Measurements from ENCODE around the gene KPNA5.
A peak's percentile ranks its signal among the peaks of the same experiment; 100 is the strongest.
"Not testable (repeated sequence)": the region's sequence is repeated elsewhere in the genome, so short reads cannot be mapped to it uniquely, and the experiment has no call there.

The KPNA5 gene

GRCh38 chr6:116680880-116681672 is at the start of gene KPNA5:
KPNA5 (plus strand) TSS chr6:116681211; CDS start chr6:116681335, 124 bp downstream.
- Mint-ChIP-seq H3K4me3 (peak within 1 kb of the TSS; percentile 95), H3K4me1 (peaks cover 28% of the 10 kb centered on the region), H3K27ac (peak within 1 kb of the TSS; percentile 91), H3K27me3 (no peaks in the 10 kb centered on the region), H3K9me3 (no peaks in the 10 kb centered on the region), H3K36me3 (peaks cover 21% of the 10 kb centered on the region)
- peak; percentile 98 for ATAC-seq

- Mint-ChIP-seq H3K27me3 (no peaks in the 10 kb centered on the region), H3K36me3 (peaks cover 40% of the 10 kb centered on the region), H3K4me3 (no peak overlapping the region), H3K4me1 (no peaks in the 10 kb centered on the region), H3K27ac (no peak overlapping the region), H3K9me3 (no peaks in the 10 kb centered on the region)
- no peak for ATAC-seq
These were observed 49.5 kb upstream of the KPNA5 start for GRCh38 chr6:116631379-116631990.

DNA sequence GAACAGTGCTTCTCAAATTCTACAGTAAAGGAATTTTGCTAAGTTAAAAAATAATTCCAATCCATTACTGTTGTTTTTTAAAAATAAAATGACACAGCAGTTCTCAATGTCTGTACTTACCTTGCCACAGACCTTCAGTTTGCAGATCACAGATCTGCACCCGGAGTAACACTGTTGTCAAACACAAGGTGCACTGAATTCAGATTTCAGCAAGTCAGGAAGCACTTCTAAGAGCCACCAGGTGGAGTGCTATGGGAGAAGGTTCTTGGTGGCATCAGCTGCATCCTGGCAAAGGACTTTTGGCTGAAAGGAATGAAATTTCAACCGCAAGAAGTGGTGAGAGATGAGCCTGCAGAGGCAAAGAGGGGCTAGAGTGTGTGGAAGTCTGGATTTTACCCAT is 47.3 kb upstream of the KPNA5 start:
- ATAC-seq = no peak
- H3K27me3 Mint-ChIP-seq = no peaks in the 10 kb centered on the region
- no peaks in the 10 kb centered on the region for H3K4me1 Mint-ChIP-seq
- peaks cover 47% of the 10 kb centered on the region for H3K36me3 Mint-ChIP-seq
- H3K9me3 Mint-ChIP-seq = no peaks in the 10 kb centered on the region
- H3K4me3 Mint-ChIP-seq = no peak overlapping the region
- no peak overlapping the region for H3K27ac Mint-ChIP-seq

DNA sequence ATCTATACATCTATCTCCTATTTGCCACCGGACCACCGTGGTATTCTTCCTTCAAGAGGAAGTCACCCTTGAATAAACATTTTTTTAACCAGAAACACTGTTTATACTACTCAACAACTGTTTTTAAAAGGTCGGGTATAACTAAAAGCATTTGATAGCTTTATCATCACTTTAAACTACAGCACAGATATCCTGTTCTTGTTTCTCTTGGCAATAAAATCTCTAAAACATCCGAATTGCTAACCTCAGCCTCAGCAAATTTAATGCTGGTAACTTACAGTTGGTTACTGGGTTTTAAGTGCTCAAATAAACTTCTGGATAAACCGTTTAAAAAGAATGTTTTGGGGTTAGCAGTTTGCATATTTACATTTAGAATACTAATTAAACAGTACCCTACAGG is 32.9 kb upstream of the KPNA5 start:
- no peak for ATAC-seq
- no peaks in the 10 kb centered on the region for H3K27me3 Mint-ChIP-seq
- peaks cover 7% of the 10 kb centered on the region for H3K4me1 Mint-ChIP-seq
- peaks cover 51% of the 10 kb centered on the region for H3K36me3 Mint-ChIP-seq
- H3K9me3 Mint-ChIP-seq = no peaks in the 10 kb centered on the region
- H3K4me3 Mint-ChIP-seq = no peak overlapping the region
- H3K27ac Mint-ChIP-seq = no peak overlapping the region

- H3K9me3 Mint-ChIP-seq = no peaks in the 10 kb centered on the region
- no peaks in the 10 kb centered on the region for H3K27me3 Mint-ChIP-seq
- H3K27ac Mint-ChIP-seq = no peak overlapping the region
- peaks cover 43% of the 10 kb centered on the region for H3K36me3 Mint-ChIP-seq
- peaks cover 7% of the 10 kb centered on the region for H3K4me1 Mint-ChIP-seq
- H3K4me3 Mint-ChIP-seq = no peak overlapping the region
- no peak for ATAC-seq
These were observed 31.9 kb upstream of the KPNA5 start for GRCh38 chr6:116649129-116649528.

DNA sequence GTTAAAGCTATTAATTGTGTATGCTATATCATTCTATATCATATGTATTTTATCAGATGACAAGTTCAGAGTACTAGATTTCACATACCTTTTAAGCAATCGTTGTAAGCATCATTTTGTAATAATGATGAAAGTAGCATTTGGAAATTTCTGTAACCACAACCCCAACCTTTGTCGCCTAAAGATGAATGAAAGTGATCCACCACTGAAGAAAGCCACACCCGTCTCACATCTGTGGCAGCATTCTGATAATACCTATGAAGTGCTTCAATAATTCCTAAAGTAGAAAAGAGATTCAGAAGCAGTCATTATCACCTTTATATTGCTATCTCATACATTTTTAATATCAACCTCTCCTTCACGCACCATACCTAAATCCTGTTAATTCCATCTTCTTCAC is 29.1 kb upstream of the KPNA5 start:
- H3K4me3 Mint-ChIP-seq = no peak overlapping the region
- no peaks in the 10 kb centered on the region for H3K9me3 Mint-ChIP-seq
- no peak overlapping the region for H3K27ac Mint-ChIP-seq
- H3K27me3 Mint-ChIP-seq = no peaks in the 10 kb centered on the region
- H3K36me3 Mint-ChIP-seq = peaks cover 49% of the 10 kb centered on the region
- ATAC-seq = no peak
- peaks cover 7% of the 10 kb centered on the region for H3K4me1 Mint-ChIP-seq

DNA sequence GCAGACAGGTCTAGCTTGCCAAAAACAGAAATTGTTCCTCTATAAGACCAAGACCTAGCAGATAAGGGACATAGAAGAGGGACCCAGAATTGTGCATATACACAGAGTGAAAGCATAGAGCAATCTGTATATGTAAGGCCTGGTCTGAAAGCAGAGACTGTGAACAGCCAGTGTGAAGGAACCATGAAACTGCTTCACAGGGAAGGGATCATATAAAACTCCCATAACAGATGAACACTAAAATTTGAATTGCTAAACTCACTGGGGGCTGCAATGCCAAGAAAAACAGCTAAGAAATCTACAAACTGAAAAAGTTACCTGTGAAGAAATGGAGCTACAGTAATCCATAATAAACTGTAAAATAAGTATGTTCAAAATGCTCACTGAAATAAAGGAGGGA is 19.4 kb upstream of the KPNA5 start:
- H3K27me3 Mint-ChIP-seq = no peaks in the 10 kb centered on the region
- H3K9me3 Mint-ChIP-seq = no peaks in the 10 kb centered on the region
- H3K27ac Mint-ChIP-seq = peak overlapping the region; percentile 2
- peaks cover 38% of the 10 kb centered on the region for H3K36me3 Mint-ChIP-seq
- no peak for ATAC-seq
- no peak overlapping the region for H3K4me3 Mint-ChIP-seq
- H3K4me1 Mint-ChIP-seq = peaks cover 52% of the 10 kb centered on the region

DNA sequence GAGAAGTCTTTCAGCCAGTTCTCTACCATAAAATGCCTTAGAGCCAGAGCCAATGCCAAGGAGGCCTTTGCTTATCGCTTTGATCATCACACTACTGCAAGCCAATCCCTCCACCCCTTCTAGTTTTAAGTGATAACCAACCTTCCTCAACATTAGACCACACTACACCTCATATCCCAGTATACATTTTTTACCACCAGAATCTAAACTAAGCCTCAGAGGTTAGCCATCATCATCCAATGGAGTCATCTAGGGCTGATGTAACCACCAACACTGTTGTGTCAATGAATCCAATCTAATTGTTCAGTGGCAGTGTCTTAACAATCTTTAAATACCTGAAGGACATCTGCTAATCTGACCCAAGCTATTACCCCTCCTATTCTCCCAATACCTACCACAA is 18.8 kb upstream of the KPNA5 start:
- no peak for ATAC-seq
- peaks cover 57% of the 10 kb centered on the region for H3K4me1 Mint-ChIP-seq
- no peaks in the 10 kb centered on the region for H3K27me3 Mint-ChIP-seq
- H3K36me3 Mint-ChIP-seq = peaks cover 33% of the 10 kb centered on the region
- H3K27ac Mint-ChIP-seq = peak overlapping the region; percentile 2
- no peaks in the 10 kb centered on the region for H3K9me3 Mint-ChIP-seq
- no peak overlapping the region for H3K4me3 Mint-ChIP-seq

DNA sequence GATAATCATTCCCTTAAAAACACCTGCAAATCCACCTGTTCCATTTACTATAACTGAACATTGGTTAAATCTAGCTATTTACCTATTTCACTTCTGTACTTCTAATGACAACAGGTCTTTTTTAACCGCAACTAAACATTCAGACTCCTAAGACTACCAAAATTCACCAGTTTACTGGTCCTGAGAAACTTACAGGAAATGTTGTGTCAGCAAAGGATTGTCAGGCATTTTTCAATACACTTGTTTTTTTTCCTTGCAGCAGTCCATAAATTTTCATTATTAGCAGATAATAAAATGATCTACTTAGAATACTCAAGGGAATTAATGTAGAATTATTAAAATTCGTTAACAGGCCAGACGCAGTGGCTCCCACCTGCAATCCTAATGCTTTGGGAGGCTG is 17.7 kb upstream of the KPNA5 start:
- ATAC-seq = no peak
- Mint-ChIP-seq H3K27ac (peak overlapping the region; percentile 2), H3K9me3 (no peaks in the 10 kb centered on the region), H3K27me3 (no peaks in the 10 kb centered on the region), H3K36me3 (peaks cover 29% of the 10 kb centered on the region), H3K4me1 (peaks cover 57% of the 10 kb centered on the region), H3K4me3 (no peak overlapping the region)

DNA sequence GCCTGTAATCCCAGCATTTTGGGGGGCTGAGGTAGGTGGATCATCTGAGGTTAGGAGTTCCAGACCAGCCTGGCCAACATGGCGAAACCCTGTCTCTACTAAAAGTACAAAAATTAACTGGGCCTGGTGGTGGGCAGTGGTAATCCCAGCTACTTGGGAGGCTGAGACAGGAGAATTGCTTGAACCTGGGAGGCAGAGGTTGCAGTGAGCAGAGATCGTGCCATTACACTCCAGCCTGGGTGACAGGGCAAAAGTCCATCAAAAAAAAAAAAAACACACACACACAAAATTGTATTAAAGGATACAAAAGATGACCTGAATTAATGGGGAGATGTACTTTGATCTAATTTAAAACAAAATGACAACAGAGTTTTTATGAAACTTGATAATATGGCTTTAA is 16.8 kb upstream of the KPNA5 start:
- Mint-ChIP-seq H3K36me3 (peaks cover 29% of the 10 kb centered on the region), H3K4me3 (peak overlapping the region; percentile 10)
- H3K9me3 Mint-ChIP-seq = not testable (repeated sequence)

GRCh38 chr6:116665464-116665863 is 15.5 kb upstream of the KPNA5 start:
- Mint-ChIP-seq H3K9me3 (no peaks in the 10 kb centered on the region), H3K4me3 (peak overlapping the region; percentile 38), H3K27me3 (no peaks in the 10 kb centered on the region), H3K27ac (no peak overlapping the region), H3K36me3 (peaks cover 20% of the 10 kb centered on the region), H3K4me1 (peaks cover 50% of the 10 kb centered on the region)
- no peak for ATAC-seq

More for the DNA sequence above, 16.8 kb upstream of the KPNA5 start:
- H3K27me3 Mint-ChIP-seq, H3K27ac Mint-ChIP-seq, ATAC-seq: not testable (repeated sequence)
- peaks cover 57% of the 10 kb centered on the region for H3K4me1 Mint-ChIP-seq

- H3K4me1 Mint-ChIP-seq = peaks cover 44% of the 10 kb centered on the region
- H3K4me3 Mint-ChIP-seq = peak overlapping the region; percentile 67
- peaks cover 20% of the 10 kb centered on the region for H3K36me3 Mint-ChIP-seq
- no peak overlapping the region for H3K27ac Mint-ChIP-seq
- H3K9me3 Mint-ChIP-seq = no peaks in the 10 kb centered on the region
- H3K27me3 Mint-ChIP-seq = no peaks in the 10 kb centered on the region
- ATAC-seq = no peak
These were observed 14.1 kb upstream of the KPNA5 start for GRCh38 chr6:116666869-116667268.

DNA sequence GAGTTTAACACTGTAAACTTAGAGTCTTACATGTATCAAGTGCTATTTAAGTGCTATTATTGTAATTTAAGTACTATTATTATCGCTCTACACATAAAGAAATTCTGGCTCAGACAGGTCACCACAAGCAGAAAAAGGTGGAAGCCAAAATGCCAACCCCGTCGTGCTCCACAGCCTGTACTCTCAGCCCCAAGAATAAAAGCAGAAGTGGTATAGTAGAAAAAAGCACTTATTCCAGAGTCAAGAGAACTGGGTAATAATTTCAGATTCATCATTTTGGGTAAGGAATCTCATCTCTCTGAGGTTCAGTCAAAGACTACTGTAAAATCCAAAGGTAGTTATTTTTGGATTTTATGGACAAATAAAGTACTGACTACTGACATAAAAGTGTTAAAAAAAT is 13.4 kb upstream of the KPNA5 start:
- Mint-ChIP-seq H3K27me3 (no peaks in the 10 kb centered on the region), H3K27ac (peak overlapping the region; percentile 97), H3K4me3 (peak overlapping the region; percentile 98), H3K36me3 (peaks cover 13% of the 10 kb centered on the region), H3K4me1 (peaks cover 36% of the 10 kb centered on the region), H3K9me3 (no peaks in the 10 kb centered on the region)
- ATAC-seq = peak; percentile 83

DNA sequence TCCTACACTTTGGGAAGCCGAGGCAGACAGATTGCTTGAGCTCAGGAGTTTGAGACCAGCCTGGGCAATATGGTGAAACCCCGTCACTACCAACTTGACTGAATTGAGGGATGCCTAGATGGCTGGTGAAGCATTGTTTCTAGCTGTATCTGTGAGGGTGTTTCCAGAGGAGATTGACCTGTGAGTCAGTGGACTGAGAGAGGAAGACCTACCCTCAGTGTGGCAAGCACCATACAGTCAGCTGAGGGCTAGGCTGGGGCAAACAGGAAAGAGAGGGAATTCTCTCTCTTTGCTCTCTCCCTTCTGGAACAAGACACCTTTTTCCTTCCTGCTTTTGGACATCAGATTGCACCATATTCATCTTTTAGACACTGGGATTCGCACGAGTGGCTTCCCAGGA is 8.7 kb upstream of the KPNA5 start:
- no peak overlapping the region for H3K4me3 Mint-ChIP-seq
- no peak for ATAC-seq
- H3K27ac Mint-ChIP-seq = no peak overlapping the region
- H3K9me3 Mint-ChIP-seq = no peaks in the 10 kb centered on the region
- no peaks in the 10 kb centered on the region for H3K36me3 Mint-ChIP-seq
- H3K4me1 Mint-ChIP-seq = no peaks in the 10 kb centered on the region
- no peaks in the 10 kb centered on the region for H3K27me3 Mint-ChIP-seq

GRCh38 chr6:116676021-116676420 is 5.0 kb upstream of the KPNA5 start:
- H3K9me3 Mint-ChIP-seq = no peaks in the 10 kb centered on the region
- ATAC-seq = no peak
- H3K36me3 Mint-ChIP-seq = no peaks in the 10 kb centered on the region
- no peak overlapping the region for H3K27ac Mint-ChIP-seq
- H3K27me3 Mint-ChIP-seq = no peaks in the 10 kb centered on the region
- H3K4me3 Mint-ChIP-seq = no peak overlapping the region
- peaks cover 7% of the 10 kb centered on the region for H3K4me1 Mint-ChIP-seq

DNA sequence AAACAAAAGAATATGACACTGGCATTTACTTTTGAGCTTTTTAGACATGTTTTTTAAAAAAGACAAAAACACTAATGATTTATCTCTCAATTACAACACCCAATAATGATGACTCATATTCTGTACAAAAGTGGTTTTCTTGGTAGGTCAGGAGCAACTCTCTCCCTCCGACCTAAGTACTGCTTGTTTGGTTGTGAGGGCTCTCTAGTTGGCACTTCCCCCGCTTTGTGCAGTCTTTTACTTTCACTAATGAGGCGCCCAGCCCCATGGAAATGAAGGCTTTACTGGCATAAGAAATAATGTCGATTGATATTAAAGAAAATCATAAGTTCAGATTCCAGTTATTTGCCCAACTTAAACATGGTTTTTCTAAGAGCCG is 1.3 kb downstream of the KPNA5 start:
- H3K4me1 Mint-ChIP-seq = peaks cover 40% of the 10 kb centered on the region

More for the DNA sequence above, 1.3 kb downstream of the KPNA5 start:
- H3K27me3 Mint-ChIP-seq = no peaks in the 10 kb centered on the region
- peaks cover 30% of the 10 kb centered on the region for H3K36me3 Mint-ChIP-seq
- ATAC-seq = peak; percentile 50
- peak overlapping the region; percentile 91 for H3K27ac Mint-ChIP-seq
- peak overlapping the region; percentile 95 for H3K4me3 Mint-ChIP-seq
- no peaks in the 10 kb centered on the region for H3K9me3 Mint-ChIP-seq

All from stimulated activated memory B cell treated with anti-CD40 and anti-IgM and Interleukin-4, amounts not matched to agents 10 μg/mL and 1 μg/mL and 100 μg/mL, for 72 hours (primary cell).